K562 (cell line): ENCODE results near the gene LRRC10B. TPM values are rescaled to one million over a fixed set of nuclear protein-coding genes. Genes with fewer than 3 reads are reported as not detected.

ENCODE experiments used
- CBX1 ChIP-seq: sonication (generic); IDR thresholded peaks from 2 replicates; pipeline ENCODE4 v1.6.1; 2016; ENCODE audit warnings: antibody characterized with exemption, low read depth, mild to moderate bottlenecking
- CREM ChIP-seq: IDR thresholded peaks from 2 replicates; pipeline ENCODE4 v1.6.1; 2014; ENCODE audit warnings: antibody characterized with exemption, low read depth
- E2F5 ChIP-seq: sonication (generic); formaldehyde crosslinking; IDR thresholded peaks from 2 replicates; pipeline ENCODE4 v1.8.0; 2022; ENCODE audit warnings: mild to moderate bottlenecking, missing genetic modification reagents
- ELF1 ChIP-seq: fragments of 200-800 bp; sonication (Bioruptor generic); IDR thresholded peaks from 2 replicates; pipeline ENCODE4 v1.6.1; 2016; ENCODE audit warnings: missing genetic modification characterization, missing compliant biosample characterization
- HINFP ChIP-seq: fragments of 450-650 bp; conservative IDR thresholded peaks from 2 replicates; pipeline ENCODE4 v1.6.1; 2016; ENCODE audit warnings: missing genetic modification characterization, low read depth, mild to moderate bottlenecking, control low read depth, missing compliant biosample characterization
- HNRNPK ChIP-seq: fragments of 200-400 bp; formaldehyde crosslinking; IDR thresholded peaks from one replicate; pipeline ENCODE4 v1.6.1; 2018; ENCODE audit warnings: mild to moderate bottlenecking, low read depth, low read length; ENCODE audit not compliant: poor library complexity, severe bottlenecking
- LCOR ChIP-seq: sonication (generic); formaldehyde crosslinking; IDR thresholded peaks from 2 replicates; pipeline ENCODE4 v1.8.0; 2022; ENCODE audit warnings: mild to moderate bottlenecking, missing genetic modification reagents
- MYC ChIP-seq, 2 experiments: fragments of 250-450 bp in 1 of 2; sonication (Bioruptor Pico) in 1 of 2; IDR thresholded peaks; 2 replicates each; pipeline versions ENCODE4 v1.5.1 to v1.6.1; 2012 to 2021; ENCODE audit warnings: low read depth in 2 of 2, borderline replicate concordance in 1 of 2, improper control_type of control experiment in 1 of 2, low read length in 1 of 2, mild to moderate bottlenecking in 1 of 2, moderate library complexity in 1 of 2
- NFE2L1 ChIP-seq: fragments of 450-650 bp; IDR thresholded peaks from 2 replicates; pipeline ENCODE4 v1.6.1; 2016; ENCODE audit warnings: missing genetic modification characterization, low read depth, mild to moderate bottlenecking, missing compliant biosample characterization, moderate library complexity, borderline replicate concordance
- NFIC ChIP-seq: fragments of 450-650 bp; IDR thresholded peaks from 2 replicates; pipeline ENCODE4 v1.6.1; 2017; ENCODE audit warnings: mild to moderate bottlenecking, inconsistent platforms
- RCOR1 ChIP-seq, 2 experiments: IDR thresholded peaks; 2 replicates each; pipeline ENCODE4 v1.6.1; 2012; ENCODE audit warnings: low read depth in 2 of 2, low read length in 2 of 2, borderline replicate concordance in 1 of 2, improper control_type of control experiment in 1 of 2
- RFX1 ChIP-seq: fragments of 450-650 bp; IDR thresholded peaks from 2 replicates; pipeline ENCODE4 v1.6.1; 2016; ENCODE audit warnings: mild to moderate bottlenecking, moderate library complexity
- SNIP1 ChIP-seq: fragments of 450-650 bp; IDR thresholded peaks from 2 replicates; pipeline ENCODE4 v1.7.1; 2017; ENCODE audit warnings: low read depth, mild to moderate bottlenecking
- ZBTB2 ChIP-seq: fragments of 450-650 bp; IDR thresholded peaks from 2 replicates; pipeline ENCODE4 v1.6.1; 2016; ENCODE audit warnings: antibody characterized with exemption
- ZC3H8 ChIP-seq: fragments of 450-650 bp; IDR thresholded peaks from 2 replicates; pipeline ENCODE4 v1.6.1; 2017
- ZNF232 ChIP-seq: sonication (generic); formaldehyde crosslinking; IDR thresholded peaks from 2 replicates; pipeline ENCODE4 v1.8.0; 2022; ENCODE audit warnings: mild to moderate bottlenecking, missing genetic modification reagents
- polyA plus RNA-seq, 8 experiments: library from polyadenylated mRNA; depleted of rRNA in 4 of 8; stranded (reverse) in 5 of 8; unstranded in 3 of 8; fragments of >200 nt; fragmentation: Nextera tagmentation in 2 of 8; fragmentation: Illumina TruSeq in 1 of 8; extraction: Ambion mirVana in 2 of 8; extraction: Trizol in 1 of 8; gene quantifications; 2 replicates each; pipeline versions ENCODE4 v1.2.1 to v1.2.3, GENCODE V29; 2011 to 2014; ENCODE audit warnings: inconsistent platforms in 1 of 8, missing spikeins in 1 of 8
- total RNA-seq, 7 experiments: library from RNA; depleted of rRNA in 6 of 7; stranded (reverse); fragments of >200 nt in 6 of 7; fragmentation: Illumina TruSeq in 2 of 7; extraction: Trizol in 2 of 7; gene quantifications; 2 replicates each; pipeline versions ENCODE4 v1.2.1 to v1.2.3, GENCODE V29; 2011 to 2021; ENCODE audit warnings: low replicate concordance in 1 of 7

LRRC10B gene
- total and polyA plus RNA-seq, 9 of the 15 experiments (the other 6 are each of a cell fraction or from before 2014, with no cell fraction given), result 0.11 TPM; not detected in 8

GRCh38 chr11:61482513-61482912 lies 26.0 kb upstream of the LRRC10B start (continued):
- TF ChIP-seq ZBTB2, result 0 out of 2 replicates have a peak, but pooled peaks have one; percentile 45
- 0 out of 4 replicates have a peak, but pooled peaks of 1 of the 2 experiments have one; percentile 22 for TF ChIP-seq RCOR1 (IDR thresholded peaks at IDR 0.05; ENCODE audit: borderline replicate concordance in 1 of 2, low read depth in 2 of 2, low read length in 2 of 2)
- TF ChIP-seq RFX1, result no peak
- TF ChIP-seq CBX1, result no peak
- no peak for TF ChIP-seq SNIP1
- TF ChIP-seq NFIC, result 0 out of 2 replicates have a peak, but pooled peaks have one; percentile 7
- peak; percentile 19; the same call in 1 of the 2 replicates for TF ChIP-seq MYC (IDR thresholded peaks at IDR 0.05; ENCODE audit: low read depth, low read length)
- TF ChIP-seq MYC (CRISPR knock-in tag; IDR thresholded peaks at IDR 0.05; ENCODE audit: borderline replicate concordance, low read depth), result no peak
- TF ChIP-seq HINFP, result no peak
- TF ChIP-seq ZC3H8, result no peak
- TF ChIP-seq LCOR (CRISPR knock-in tag), result no peak
- no peak for TF ChIP-seq NFE2L1
- no peak for TF ChIP-seq E2F5 (CRISPR knock-in tag)
- no peak for TF ChIP-seq ELF1 (tag)
- TF ChIP-seq ZNF232 (CRISPR knock-in tag), result no peak
- TF ChIP-seq CREM, result 0 out of 2 replicates have a peak, but pooled peaks have one; percentile 15
- no peak for TF ChIP-seq HNRNPK
